Bronchial epithelial cell (primary cell): Measurements from ENCODE around the gene KAT14. TPM values are rescaled to one million over a fixed set of nuclear protein-coding genes. Genes with fewer than 3 reads are reported as not detected.
"Not testable (repeated sequence)": the region's sequence is repeated elsewhere in the genome, so short reads cannot be mapped to it uniquely, and the experiment has no call there.

Experiments
- DNase-seq: peaks from one replicate; pipeline ENCODE4 v3.0.0-alpha.2; 2010; ENCODE audit warnings: low read depth
- FAIRE-seq: peaks from 2 replicates; lab custom pipeline; 2011; peaks lifted over from hg19 to GRCh38; lab: Jason Lieb, UNC
- H3K27me3 ChIP-seq: 2 replicates; pipeline ENCODE4 v1.5.1; 2011; ENCODE audit warnings: low read length; ENCODE audit not compliant: control insufficient read depth, insufficient read depth
- H3K36me3 ChIP-seq: 2 replicates; pipeline ENCODE4 v1.5.1; 2011; ENCODE audit warnings: low read length; ENCODE audit not compliant: control insufficient read depth, insufficient read depth
- H3K4me3 ChIP-seq: 2 replicates; pipeline ENCODE4 v1.5.1; 2011; ENCODE audit warnings: mild to moderate bottlenecking, low read depth, low read length, control low read depth
- CTCF ChIP-seq: IDR thresholded peaks from 2 replicates; pipeline ENCODE4 v1.5.1; 2011; ENCODE audit warnings: mild to moderate bottlenecking, moderate library complexity, low read length, control low read depth, inconsistent platforms; ENCODE audit not compliant: insufficient read depth, severe bottlenecking
- total RNA-seq: library from RNA; depleted of rRNA; stranded (reverse); fragments of >200 nt; gene quantifications from 2 replicates; pipeline ENCODE4 v1.2.1, GENCODE V29; 2014

Gene KAT14
- total RNA-seq, 1 donor from 2014 or later: 11.6 TPM

GRCh38 chr20:18108326-18108725 is 29.3 kb upstream of the KAT14 start:
- FAIRE-seq (no peak), DNase-seq (no peak)
- Histone ChIP-seq H3K36me3 (no peaks in the 10 kb centered on the region), H3K27me3 (no peaks in the 10 kb centered on the region), H3K4me3 (no peak overlapping the region)
- no peak for TF ChIP-seq CTCF

- not testable (repeated sequence) for FAIRE-seq, H3K36me3 ChIP-seq, DNase-seq, H3K27me3 ChIP-seq, H3K4me3 ChIP-seq
Measured at GRCh38 chr20:18128574-18128973, 9.1 kb upstream of the KAT14 start.

DNA sequence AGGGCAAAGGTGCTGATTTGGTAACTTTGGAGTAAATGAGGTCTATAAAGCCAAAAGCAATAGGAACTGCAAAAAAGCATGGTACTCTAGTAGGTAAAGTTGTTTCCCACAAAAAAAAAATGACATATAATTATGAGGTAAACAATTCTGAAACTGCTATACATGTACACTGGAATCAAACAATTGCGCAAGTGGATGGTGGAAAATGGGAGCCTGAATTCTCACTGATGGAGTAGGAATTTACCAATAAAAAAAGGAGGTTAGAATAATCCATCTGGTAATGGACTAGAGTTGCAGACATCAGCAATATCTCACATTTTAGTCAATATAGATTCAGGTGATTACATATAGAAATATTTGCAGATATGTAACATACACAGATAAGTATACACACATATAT is 5.0 kb upstream of the KAT14 start:
- no peaks in the 10 kb centered on the region for H3K36me3 ChIP-seq
- TF ChIP-seq CTCF: no peak
- no peak for FAIRE-seq
- H3K4me3 ChIP-seq: no peak overlapping the region
- H3K27me3 ChIP-seq: no peaks in the 10 kb centered on the region
- DNase-seq: no peak

DNA sequence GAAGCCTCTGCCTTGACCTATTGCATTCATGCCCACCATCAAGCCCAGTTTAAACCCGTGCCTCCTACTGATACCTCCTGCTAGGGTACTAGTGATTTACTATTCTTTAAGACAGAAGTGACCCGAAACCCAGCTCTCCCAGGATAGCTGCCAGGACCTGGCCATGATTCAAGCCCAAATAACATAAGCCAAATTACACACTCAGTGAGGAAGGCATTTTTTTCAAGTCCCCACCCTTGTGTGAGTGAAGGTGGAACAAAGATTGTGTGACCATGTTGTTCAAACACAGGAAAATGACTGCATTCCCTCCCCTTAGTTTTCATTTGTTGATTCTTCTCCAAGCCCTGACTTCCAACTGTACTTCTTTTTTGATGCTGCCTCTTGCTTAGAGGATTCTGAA is 3.7 kb upstream of the KAT14 start:
- Histone ChIP-seq H3K27me3 (no peaks in the 10 kb centered on the region), H3K4me3 (no peak overlapping the region)

GRCh38 chr20:18138266-18138582 is 561 bp downstream of the KAT14 start:
- TF ChIP-seq CTCF: no peak
- peaks cover 2% of the 10 kb centered on the region for H3K36me3 ChIP-seq
- no peak for FAIRE-seq
- no peak for DNase-seq
- no peaks in the 10 kb centered on the region for H3K27me3 ChIP-seq
- peak overlapping the region; percentile 81 for H3K4me3 ChIP-seq

More for the DNA sequence above, 3.7 kb upstream of the KAT14 start:
- FAIRE-seq: no peak
- no peak for TF ChIP-seq CTCF
- peak; percentile 67 for DNase-seq
- H3K36me3 ChIP-seq: no peaks in the 10 kb centered on the region

DNA sequence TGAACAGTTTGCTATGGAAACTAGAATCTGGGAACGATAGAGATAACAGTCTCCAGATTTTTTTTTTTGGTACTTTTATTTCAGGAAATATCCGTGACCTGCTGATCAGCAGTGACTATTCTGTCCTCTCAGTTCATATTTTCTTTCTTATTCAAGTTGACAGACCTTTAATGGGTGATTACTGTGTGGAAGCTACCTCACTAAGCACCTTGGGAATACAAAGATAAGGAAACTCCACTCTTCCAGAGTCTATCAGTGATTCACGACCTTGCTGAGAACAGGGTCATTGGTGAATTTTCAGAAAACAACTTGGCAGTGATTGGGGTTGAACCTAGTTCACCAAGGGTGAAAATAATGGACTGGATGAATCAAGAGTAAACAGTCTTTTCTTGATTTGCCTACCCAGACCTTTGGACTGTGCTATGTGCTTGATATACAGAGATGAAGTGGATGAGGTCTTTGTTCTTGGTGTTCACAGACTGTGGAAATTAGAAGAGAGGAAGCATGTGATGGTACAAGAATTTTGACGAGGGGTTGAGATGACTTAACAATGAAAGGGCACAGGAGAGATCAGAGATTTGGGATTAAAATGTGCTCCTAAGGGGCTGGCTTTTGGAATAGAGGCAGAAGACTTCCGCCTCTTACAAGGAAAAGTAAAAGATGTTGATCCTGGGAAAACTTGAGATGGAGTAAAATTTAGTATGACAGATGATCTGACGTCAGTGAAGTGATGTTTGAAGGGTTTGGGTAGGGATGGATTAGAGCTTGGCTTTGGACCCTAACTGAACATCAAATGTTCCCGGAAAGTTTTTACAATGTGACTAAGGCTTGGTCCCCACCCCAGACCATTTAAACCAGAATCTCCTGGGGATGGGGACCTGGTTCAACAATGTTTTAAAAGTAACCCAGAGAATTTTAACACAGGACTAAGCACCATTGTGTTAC is 1.2 kb downstream of the KAT14 start:
- Histone ChIP-seq H3K4me3 (peak overlapping the region; percentile 81), H3K27me3 (no peaks in the 10 kb centered on the region), H3K36me3 (peaks cover 2% of the 10 kb centered on the region)
- FAIRE-seq (no peak), DNase-seq (no peak)
- TF ChIP-seq CTCF: no peak
